Parathyroid adenoma (tissue), 2 donors: ENCODE measurements around the gene PCNT.

Experiments used
- H2AFZ ChIP-seq: fragments of 300-600 bp; sonication (generic); one replicate; pipeline ENCODE4 v1.7.0; 2017; ENCODE audit warnings: antibody characterized with exemption, mild to moderate bottlenecking
- H3K27ac ChIP-seq: fragments of 300-600 bp; sonication (generic); one replicate; pipeline ENCODE4 v1.7.0; 2017
- H3K27me3 ChIP-seq: fragments of 300-600 bp; sonication (generic); one replicate; pipeline ENCODE4 v1.7.0; 2017; ENCODE audit warnings: low read length; ENCODE audit not compliant: control insufficient read depth, insufficient read depth
- H3K36me3 ChIP-seq: fragments of 300-600 bp; sonication (generic); one replicate; pipeline ENCODE4 v1.7.0; 2017; ENCODE audit warnings: low read length; ENCODE audit not compliant: control insufficient read depth, insufficient read depth
- H3K4me1 ChIP-seq: fragments of 300-600 bp; sonication (generic); one replicate; pipeline ENCODE4 v1.7.0; 2017; ENCODE audit warnings: control low read depth
- H3K4me2 ChIP-seq: fragments of 300-600 bp; sonication (generic); one replicate; pipeline ENCODE4 v1.7.0; 2017; ENCODE audit warnings: low read length
- H3K4me3 ChIP-seq: fragments of 300-600 bp; sonication (generic); one replicate; pipeline ENCODE4 v1.7.0; 2017; ENCODE audit warnings: low read depth, low read length
- H3K79me2 ChIP-seq: fragments of 300-600 bp; sonication (generic); one replicate; pipeline ENCODE4 v1.7.0; 2017; ENCODE audit warnings: control low read depth
- H3K9ac ChIP-seq: fragments of 300-600 bp; sonication (generic); one replicate; pipeline ENCODE4 v1.7.0; 2017; ENCODE audit warnings: mild to moderate bottlenecking
- H3K9me3 ChIP-seq: fragments of 300-600 bp; sonication (generic); one replicate; pipeline ENCODE4 v1.7.0; 2017; ENCODE audit warnings: low read length; ENCODE audit not compliant: control insufficient read depth
- CTCF ChIP-seq: fragments of 300-600 bp; sonication (generic); IDR thresholded peaks from one replicate; pipeline ENCODE4 v1.7.0; 2017; ENCODE audit warnings: antibody characterized with exemption, mild to moderate bottlenecking
- donor health status: primary hyperparathyroidism.

Gene PCNT

DNA sequence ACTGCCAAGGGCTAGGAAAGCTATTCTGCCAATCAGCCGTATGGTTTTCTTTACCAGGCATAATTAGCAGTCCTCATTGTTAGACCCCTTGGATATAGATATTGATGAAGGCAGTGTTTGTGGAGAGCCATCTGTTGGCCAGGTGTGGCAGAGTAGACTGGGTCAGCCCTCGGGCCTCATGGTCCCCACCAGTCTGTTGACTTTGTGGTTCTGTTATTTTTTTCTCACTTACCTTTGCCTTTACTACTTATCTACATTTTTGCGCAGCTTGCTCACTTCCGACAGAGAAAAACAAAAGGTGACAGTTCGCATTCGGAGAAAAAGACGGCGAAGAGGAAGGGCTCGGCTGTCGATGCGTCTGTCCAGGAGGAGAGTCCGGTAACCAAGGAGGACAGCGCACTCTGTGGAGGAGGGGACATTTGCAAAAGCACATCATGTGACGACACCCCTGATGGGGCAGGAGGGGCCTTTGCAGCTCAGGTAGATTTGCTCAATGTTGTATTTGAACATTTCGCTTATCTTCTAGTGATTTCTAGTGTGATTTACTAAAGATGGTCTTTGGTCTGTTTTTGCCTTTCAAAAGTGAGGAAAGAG is 2.3 kb downstream of the PCNT start:
- Histone ChIP-seq H3K4me3 (no peak overlapping the region), H3K79me2 (no peaks in the 10 kb centered on the region), H2AFZ (no peak overlapping the region), H3K27me3 (no peaks in the 10 kb centered on the region), H3K36me3 (no peaks in the 10 kb centered on the region), H3K4me2 (no peak overlapping the region), H3K4me1 (peaks cover 3% of the 10 kb centered on the region), H3K9ac (no peak overlapping the region), H3K27ac (no peak overlapping the region), H3K9me3 (no peaks in the 10 kb centered on the region)
- no peak for TF ChIP-seq CTCF

- Histone ChIP-seq H3K27ac (no peak overlapping the region), H3K4me2 (no peak overlapping the region), H3K4me1 (peaks cover 3% of the 10 kb centered on the region), H3K27me3 (no peaks in the 10 kb centered on the region), H3K36me3 (no peaks in the 10 kb centered on the region), H3K9ac (no peak overlapping the region), H3K79me2 (peaks cover 3% of the 10 kb centered on the region), H2AFZ (no peak overlapping the region), H3K9me3 (no peaks in the 10 kb centered on the region), H3K4me3 (no peak overlapping the region)
- TF ChIP-seq CTCF = no peak
Observed at GRCh38 chr21:46327711-46328110, 3.8 kb downstream of the PCNT start.

DNA sequence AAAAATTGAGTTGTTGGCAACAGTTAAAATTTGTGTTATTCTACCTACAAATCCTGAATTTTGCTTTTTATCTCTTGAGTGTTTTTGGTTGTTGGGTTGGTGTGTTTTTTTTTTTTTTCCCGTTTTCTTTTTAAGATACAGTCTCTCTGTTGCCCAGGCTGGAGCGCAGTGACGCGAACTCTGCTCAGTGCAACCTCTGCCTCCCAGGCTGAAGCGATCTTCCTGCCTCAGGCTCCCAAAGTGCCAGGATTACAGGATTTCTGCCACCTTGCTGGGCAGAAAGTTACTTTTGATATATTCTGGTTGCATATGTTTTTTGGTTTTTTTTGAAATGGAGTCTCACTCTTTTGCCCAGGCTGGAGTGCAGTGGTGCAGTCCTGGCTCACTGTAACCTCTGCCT is 4.2 kb downstream of the PCNT start:
- Histone ChIP-seq H2AFZ (no peak overlapping the region), H3K9me3 (no peaks in the 10 kb centered on the region), H3K4me1 (peaks cover 3% of the 10 kb centered on the region), H3K4me2 (no peak overlapping the region), H3K27ac (no peak overlapping the region), H3K27me3 (no peaks in the 10 kb centered on the region), H3K36me3 (no peaks in the 10 kb centered on the region), H3K4me3 (no peak overlapping the region), H3K9ac (no peak overlapping the region), H3K79me2 (peaks cover 3% of the 10 kb centered on the region)
- TF ChIP-seq CTCF = no peak

DNA sequence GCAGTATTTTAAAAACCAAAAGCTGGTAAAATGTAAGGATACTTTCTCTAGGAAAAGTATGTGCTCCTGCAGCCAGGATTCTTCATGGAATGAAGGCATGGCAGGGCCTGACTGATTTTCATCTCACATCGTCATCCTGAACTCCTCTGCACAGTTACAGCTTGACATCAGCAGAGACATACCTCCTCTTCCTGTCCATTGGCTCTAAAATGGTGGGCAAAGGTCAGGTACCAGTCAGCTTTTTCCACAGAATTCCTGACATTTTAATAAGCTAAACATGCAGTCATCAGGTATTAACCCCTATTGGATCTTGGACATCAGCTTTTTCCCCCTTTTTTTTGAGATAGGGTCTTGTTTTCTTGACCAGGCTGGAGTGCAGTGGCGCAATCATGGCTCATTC is 5.8 kb downstream of the PCNT start:
- H3K79me2 ChIP-seq = peaks cover 3% of the 10 kb centered on the region
- no peak overlapping the region for H3K4me2 ChIP-seq
- H3K9ac ChIP-seq = no peak overlapping the region
- H3K9me3 ChIP-seq = no peaks in the 10 kb centered on the region
- no peaks in the 10 kb centered on the region for H3K36me3 ChIP-seq
- H3K4me3 ChIP-seq = no peak overlapping the region
- peaks cover 3% of the 10 kb centered on the region for H3K4me1 ChIP-seq
- no peak overlapping the region for H2AFZ ChIP-seq
- H3K27ac ChIP-seq = no peak overlapping the region
- TF ChIP-seq CTCF = no peak
- no peaks in the 10 kb centered on the region for H3K27me3 ChIP-seq

DNA sequence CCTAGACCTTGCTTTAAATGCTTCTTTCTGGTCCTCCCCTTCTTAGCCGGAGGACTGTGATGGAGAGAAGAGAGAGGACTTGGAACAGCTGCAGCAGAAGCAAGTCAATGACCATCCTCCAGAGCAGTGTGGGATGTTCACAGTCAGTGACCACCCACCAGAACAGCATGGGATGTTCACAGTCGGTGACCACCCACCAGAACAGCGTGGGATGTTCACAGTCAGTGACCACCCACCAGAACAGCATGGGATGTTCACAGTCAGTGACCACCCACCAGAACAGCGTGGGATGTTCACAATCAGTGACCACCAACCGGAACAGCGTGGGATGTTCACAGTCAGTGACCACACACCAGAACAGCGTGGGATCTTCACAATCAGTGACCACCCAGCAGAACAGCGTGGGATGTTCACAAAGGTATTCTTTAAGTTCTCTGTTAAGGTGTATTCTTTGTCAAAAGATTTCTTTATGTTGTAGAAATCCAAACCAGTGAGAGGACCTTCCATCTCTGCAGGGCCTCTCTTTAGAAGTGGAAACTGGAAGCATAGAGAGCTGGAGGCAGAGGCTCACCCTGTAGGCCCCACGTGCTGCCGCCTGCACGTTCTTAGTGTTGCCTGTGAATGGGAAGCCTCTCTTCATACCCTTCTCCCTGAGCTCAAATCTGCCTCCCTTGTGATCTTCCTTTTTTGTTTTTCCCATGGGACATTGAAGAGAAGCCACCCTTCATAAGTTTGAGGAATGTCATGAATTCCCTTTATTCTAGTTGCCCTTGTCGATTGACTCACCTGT is 10.6 kb downstream of the PCNT start:
- H3K4me2 ChIP-seq = no peak overlapping the region
- peaks cover 6% of the 10 kb centered on the region for H3K79me2 ChIP-seq
- no peak overlapping the region for H3K9ac ChIP-seq
- H3K27ac ChIP-seq = no peak overlapping the region
- no peaks in the 10 kb centered on the region for H3K36me3 ChIP-seq
- H3K27me3 ChIP-seq = no peaks in the 10 kb centered on the region
- no peak overlapping the region for H3K4me3 ChIP-seq
- TF ChIP-seq CTCF = no peak
- no peaks in the 10 kb centered on the region for H3K9me3 ChIP-seq
- H2AFZ ChIP-seq = no peak overlapping the region
- no peaks in the 10 kb centered on the region for H3K4me1 ChIP-seq
